Measurements from ENCODE around the gene NAXE.

- TF ChIP-seq CTCF (IDR thresholded peaks at IDR 0.05) (no peak), POLR2A (IDR thresholded peaks at IDR 0.05) (no peak)
Measured at GRCh38 chr1:156594190-156594589, 2.6 kb downstream of the NAXE start.
